ENCODE results near the gene GKAP1.
"Not testable (repeated sequence)": the region's sequence is repeated elsewhere in the genome, so short reads cannot be mapped to it uniquely, and the experiment has no call there.

GKAP1 gene

GRCh38 chr9:83707768-83708514 lies 109.6 kb downstream of the GKAP1 start, which contains the start of gene UBQLN1:
UBQLN1 (minus strand) TSS chr9:83707958; CDS start chr9:83707679, 279 bp downstream.
- no peaks in the 10 kb centered on the region for H3K36me3 ChIP-seq (replicated peaks; ENCODE audit: insufficient read depth, low read length)
- peak within 1 kb of the TSS; percentile 89 for H3K4me2 ChIP-seq (ENCODE audit: low read depth, low read length)
- H3K4me1 ChIP-seq (ENCODE audit: low read length), result peaks cover 15% of the 10 kb centered on the region; the same call in 1 of the 2 replicates
- H3K9me2 ChIP-seq (replicated peaks; ENCODE audit: insufficient read depth, low read length), result no peaks in the 10 kb centered on the region
- H3K27ac ChIP-seq (ENCODE audit: low read length), result peak within 1 kb of the TSS; percentile 88
- no peaks in the 10 kb centered on the region for H3K9me3 ChIP-seq (replicated peaks; ENCODE audit: insufficient read depth, low read length)
- peak within 1 kb of the TSS; percentile 95 for H3K9ac ChIP-seq (ENCODE audit: low read length)
- H3K27me3 ChIP-seq (replicated peaks; ENCODE audit: insufficient read depth, low read length), result no peaks in the 10 kb centered on the region
- peak within 1 kb of the TSS; percentile 82 for H2AFZ ChIP-seq (ENCODE audit: low read length)
- TF ChIP-seq EZH2 (optimal IDR thresholded peaks at IDR 0.05; ENCODE audit: low read depth, low read length) (no peak), CTCF (IDR thresholded peaks at IDR 0.05; ENCODE audit: low read length) (no peak), EZH2phosphoT487 (IDR thresholded peaks at IDR 0.05; ENCODE audit: low read length) (no peak)
- peaks cover 29% of the 10 kb centered on the region for H4K20me1 ChIP-seq (ENCODE audit: insufficient read depth, low read length)
- H3F3A ChIP-seq (ENCODE audit: insufficient read depth, low read length), result peaks cover 8% of the 10 kb centered on the region; the same call in 1 of the 2 replicates
- peaks cover 55% of the 10 kb centered on the region for H3K79me2 ChIP-seq (ENCODE audit: low read length)
- peak within 1 kb of the TSS; percentile 79 for H3K4me3 ChIP-seq (ENCODE audit: low read length)
- DNase-seq, result peak; percentile 94

GRCh38 chr9:83707518-83707767 lies 110.1 kb downstream of the GKAP1 start:
- H4K20me1 ChIP-seq (ENCODE audit: insufficient read depth, low read length), result peaks cover 34% of the 10 kb centered on the region
- H3K27ac ChIP-seq (ENCODE audit: low read length), result peak overlapping the region; percentile 88
- no peaks in the 10 kb centered on the region for H3K27me3 ChIP-seq (replicated peaks; ENCODE audit: insufficient read depth, low read length)
- peak overlapping the region; percentile 95 for H3K9ac ChIP-seq (ENCODE audit: low read length)
- H2AFZ ChIP-seq (ENCODE audit: low read length), result peak overlapping the region; percentile 82
- no peaks in the 10 kb centered on the region for H3K36me3 ChIP-seq (replicated peaks; ENCODE audit: insufficient read depth, low read length)
- H3K79me2 ChIP-seq (ENCODE audit: low read length), result peaks cover 60% of the 10 kb centered on the region
- peak overlapping the region; percentile 89; the same call in 1 of the 2 replicates for H3K4me2 ChIP-seq (ENCODE audit: low read depth, low read length)
- H3K4me3 ChIP-seq (ENCODE audit: low read length), result peak overlapping the region; percentile 79
- TF ChIP-seq CTCF (IDR thresholded peaks at IDR 0.05; ENCODE audit: low read length), result no peak
- TF ChIP-seq EZH2 (optimal IDR thresholded peaks at IDR 0.05; ENCODE audit: low read depth, low read length), result no peak
- no peak for TF ChIP-seq EZH2phosphoT487 (IDR thresholded peaks at IDR 0.05; ENCODE audit: low read length)
- H3K9me2 ChIP-seq (replicated peaks; ENCODE audit: insufficient read depth, low read length), result no peaks in the 10 kb centered on the region
- no peaks in the 10 kb centered on the region for H3K9me3 ChIP-seq (replicated peaks; ENCODE audit: insufficient read depth, low read length)
- peaks cover 8% of the 10 kb centered on the region; the same call in 1 of the 2 replicates for H3F3A ChIP-seq (ENCODE audit: insufficient read depth, low read length)
- DNase-seq, result no peak
- peaks cover 15% of the 10 kb centered on the region; the same call in 1 of the 2 replicates for H3K4me1 ChIP-seq (ENCODE audit: low read length)

- Histone ChIP-seq H3K9ac (ENCODE audit: low read length) (peak overlapping the region; percentile 95), H3K4me3 (ENCODE audit: low read length) (peak overlapping the region; percentile 79), H3K4me2 (ENCODE audit: low read depth, low read length) (peak overlapping the region; percentile 89), H3K9me2 (replicated peaks; ENCODE audit: insufficient read depth, low read length) (no peaks in the 10 kb centered on the region), H3K9me3 (replicated peaks; ENCODE audit: insufficient read depth, low read length) (no peaks in the 10 kb centered on the region), H3K27ac (ENCODE audit: low read length) (peak overlapping the region; percentile 88), H4K20me1 (ENCODE audit: insufficient read depth, low read length) (peaks cover 40% of the 10 kb centered on the region), H3K27me3 (replicated peaks; ENCODE audit: insufficient read depth, low read length) (no peaks in the 10 kb centered on the region), H3F3A (ENCODE audit: insufficient read depth, low read length) (peaks cover 8% of the 10 kb centered on the region; the same call in 1 of the 2 replicates), H3K79me2 (ENCODE audit: low read length) (peaks cover 66% of the 10 kb centered on the region), H2AFZ (ENCODE audit: low read length) (peak overlapping the region; percentile 82; the same call in 1 of the 2 replicates), H3K36me3 (replicated peaks; ENCODE audit: insufficient read depth, low read length) (no peaks in the 10 kb centered on the region), H3K4me1 (ENCODE audit: low read length) (peaks cover 15% of the 10 kb centered on the region; the same call in 1 of the 2 replicates)
- DNase-seq, result peak; percentile 33
- TF ChIP-seq EZH2 (optimal IDR thresholded peaks at IDR 0.05; ENCODE audit: low read depth, low read length) (no peak), EZH2phosphoT487 (IDR thresholded peaks at IDR 0.05; ENCODE audit: low read length) (no peak), CTCF (IDR thresholded peaks at IDR 0.05; ENCODE audit: low read length) (no peak)
Measured at GRCh38 chr9:83706676-83707517, 110.7 kb downstream of the GKAP1 start.

- H3K36me3 ChIP-seq (replicated peaks; ENCODE audit: insufficient read depth, low read length); H2AFZ ChIP-seq (ENCODE audit: low read length); H3K9me3 ChIP-seq (replicated peaks; ENCODE audit: insufficient read depth, low read length); H3K27me3 ChIP-seq (replicated peaks; ENCODE audit: insufficient read depth, low read length); H3F3A ChIP-seq (ENCODE audit: insufficient read depth, low read length); H3K9me2 ChIP-seq (replicated peaks; ENCODE audit: insufficient read depth, low read length); H3K9ac ChIP-seq (ENCODE audit: low read length); DNase-seq: not testable (repeated sequence)
- H3K27ac ChIP-seq (ENCODE audit: low read length), result peak overlapping the region; percentile 6; the same call in 1 of the 2 replicates
- H3K4me2 ChIP-seq (ENCODE audit: low read depth, low read length), result peak overlapping the region; percentile 89
- peaks cover 15% of the 10 kb centered on the region; the same call in 1 of the 2 replicates for H3K4me1 ChIP-seq (ENCODE audit: low read length)
- H4K20me1 ChIP-seq (ENCODE audit: insufficient read depth, low read length), result peaks cover 54% of the 10 kb centered on the region
- peak overlapping the region; percentile 79; the same call in 1 of the 2 replicates for H3K4me3 ChIP-seq (ENCODE audit: low read length)
- peaks cover 82% of the 10 kb centered on the region for H3K79me2 ChIP-seq (ENCODE audit: low read length)
Measured at GRCh38 chr9:83705219-83705651, 112.3 kb downstream of the GKAP1 start.

Data from MM.1S (cell line).